RWPE1 (cell line): ENCODE data around the gene TRIM46.

ENCODE experiments used
- CTCF ChIA-PET: fragments of 350-600 bp; sonication (Branson Sonifier 250); formaldehyde crosslinking; extraction: SDS; loops from one replicate; lab custom pipeline; 2021; lab: Yijun Ruan, JAX
- POLR2A ChIA-PET: fragments of 400-600 bp; formaldehyde crosslinking; extraction: SDS; loops from one replicate; lab custom pipeline; 2020; ENCODE audit warnings: antibody characterized with exemption; ENCODE audit not compliant: low non-redundant PET; lab: Yijun Ruan, JAX
- DNase-seq: peaks from one replicate; pipeline ENCODE4 v3.0.0; 2012; ENCODE audit warnings: low spot score
- H3K27ac ChIP-seq: fragments of 450-650 bp; 2 replicates; pipeline ENCODE4 v1.5.1; 2017
- CTCF ChIP-seq: fragments of 450-650 bp; conservative IDR thresholded peaks from 2 replicates; pipeline ENCODE4 v1.5.1; 2017; ENCODE audit warnings: low read depth, mild to moderate bottlenecking

Gene TRIM46

GRCh38 chr1:155173478-155174323 is at the start of gene TRIM46:
TRIM46 (plus strand) TSS chr1:155173849; CDS start chr1:155173967, 118 bp downstream.
- ChIA-PET POLR2A (interaction anchor here (0.6 to 1.1 kb wide), 2 partner anchors 39 to 43 kb away, joined by 3 to 7 read pairs; no protein-coding TSS in a partner anchor), CTCF (interaction anchor here (0.6 to 3.7 kb wide), 13 partner anchors 19 to 173 kb away, joined by 3 to 26 read pairs (median 5); partner anchors contain the start of gene EFNA3)
- peak; percentile 54 for DNase-seq
- peak within 1 kb of the TSS; percentile 87 for H3K27ac ChIP-seq
- peak; percentile 65; the same call in 1 of the 2 replicates for TF ChIP-seq CTCF

GRCh38 chr1:155124503-155125463 is 48.9 kb upstream of the TRIM46 start:
- ChIA-PET CTCF (interaction anchor here (0.8 to 2.2 kb wide), 5 partner anchors 34 to 69 kb away, joined by 3 to 10 read pairs (median 5); partner anchors contain the start of gene KRTCAP2), POLR2A (interaction anchor here (3.5 kb wide), 1 partner anchor 11 kb away, joined by 14 read pairs; the partner anchor contains the start of gene SLC50A1)
- peak; percentile 79 for DNase-seq
- H3K27ac ChIP-seq = peak overlapping the region; percentile 98
- no peak for TF ChIP-seq CTCF

GRCh38 chr1:155125511-155125945 is 48.1 kb upstream of the TRIM46 start:
- ChIA-PET CTCF (interaction anchor here (0.6 to 2.2 kb wide), 5 partner anchors 34 to 129 kb away, joined by 3 to 10 read pairs (median 3); partner anchors contain the start of gene KRTCAP2), POLR2A (interaction anchor here (3.5 kb wide), 1 partner anchor 10 kb away, joined by 14 read pairs; the partner anchor contains the start of gene SLC50A1)
- peak; percentile 61 for DNase-seq
- peak overlapping the region; percentile 98 for H3K27ac ChIP-seq
- TF ChIP-seq CTCF = no peak

GRCh38 chr1:155125946-155126555 is 47.6 kb upstream of the TRIM46 start:
- ChIA-PET CTCF (interaction anchor here (0.6 to 1.5 kb wide), 4 partner anchors 35 to 130 kb away, joined by 3 to 5 read pairs (median 3); partner anchors contain the start of gene KRTCAP2), POLR2A (interaction anchor here (3.5 kb wide), 1 partner anchor 10 kb away, joined by 14 read pairs; the partner anchor contains the start of gene SLC50A1)
- TF ChIP-seq CTCF = no peak
- H3K27ac ChIP-seq = peak overlapping the region; percentile 98
- no peak for DNase-seq

GRCh38 chr1:155126556-155127104 is 47.0 kb upstream of the TRIM46 start:
- peak overlapping the region; percentile 98 for H3K27ac ChIP-seq
- TF ChIP-seq CTCF = no peak
- ChIA-PET CTCF (interaction anchor here (0.6 to 1.1 kb wide), 2 partner anchors 35 to 37 kb away, joined by 3 read pairs; no protein-coding TSS in a partner anchor), POLR2A (interaction anchor here (3.5 kb wide), 1 partner anchor 9 kb away, joined by 14 read pairs; the partner anchor contains the start of gene SLC50A1)
- DNase-seq = no peak
